Body of pancreas (tissue), 4 donors: ENCODE results near the gene ENDOD1. TPM values are rescaled to one million over a fixed set of nuclear protein-coding genes. Genes with fewer than 3 reads are reported as not detected.
A peak's percentile ranks its signal among the peaks of the same experiment; 100 is the strongest.

Experiments used
- ATAC-seq: fragments of 150-250 bp; one replicate; pipeline ENCODE4 v1.9.1; 2016
- DNase-seq, 4 donors: peaks; one replicate each; pipeline ENCODE4 v3.0.0-alpha.2; 2019
- H3K27ac ChIP-seq, 4 donors: fragments of 200-600 bp; sonication (generic); 1 replicate in 3 of 4; 2 replicates in 1 of 4; pipeline versions ENCODE4 v1.5.1 to v1.6.1; 2016 to 2019; ENCODE audit warnings: mild to moderate bottlenecking in 1 of 4, mixed read lengths in 1 of 4, moderate library complexity in 1 of 4
- H3K27me3 ChIP-seq, 2 donors: fragments of 200-600 bp; sonication (generic); one replicate each; pipeline ENCODE4 v1.6.0; 2016; ENCODE audit warnings: mild to moderate bottlenecking in 1 of 2
- H3K36me3 ChIP-seq, 2 donors: fragments of 200-600 bp; sonication (generic); replicated peaks in 1 of 2; 2 replicates each; pipeline ENCODE4 v1.5.1; 2016; ENCODE audit warnings: low read depth in 2 of 2; ENCODE audit not compliant: insufficient read depth in 1 of 2
- H3K4me1 ChIP-seq: fragments of 200-600 bp; sonication (generic); one replicate; pipeline ENCODE4 v1.6.0; 2016
- H3K4me3 ChIP-seq, 2 donors: fragments of 200-600 bp; sonication (generic); 1 replicate in 1 of 2; 2 replicates in 1 of 2; pipeline ENCODE4 v1.5.1; 2016 to 2019
- H3K9me3 ChIP-seq, 3 donors: fragments of 200-600 bp; sonication (generic); 1 replicate in 2 of 3; 2 replicates in 1 of 3; pipeline ENCODE4 v1.5.1; 2016
- POLR2A ChIP-seq, 3 donors: fragments of 450-650 bp; IDR thresholded peaks; one replicate each; pipeline ENCODE4 v1.6.1; 2016; ENCODE audit warnings: antibody characterized with exemption in 3 of 3, mild to moderate bottlenecking in 2 of 3
- WGBS, 2 donors: methylation state at CpG; one replicate each; pipeline ENCODE4 v1.1.5; 2017; 5-methylcytosine and 5-hydroxymethylcytosine counted together
- intact Hi-C: fragments of 100-400 bp; cut with DNase I; formaldehyde crosslinking; loops from one replicate; pipeline ENCODE4 v1.15.1; 2023
- total RNA-seq, 2 donors: library from RNA; depleted of rRNA; stranded (reverse); fragments of >200 nt; gene quantifications; one replicate each; pipeline ENCODE4 v1.1.0, GENCODE V29; 2016
- TF ChIP-seq, protein P1 (sequence below), 7 experiments: fragments of 450-650 bp in 4 of 7; fragments of 200-600 bp in 3 of 7; sonication (generic) in 3 of 7; IDR thresholded peaks; one replicate each; pipeline ENCODE4 v1.5.1; 2016 to 2019; ENCODE audit warnings: antibody characterized with exemption in 7 of 7

ENDOD1 gene
- total RNA-seq, 2 donors from 2014 or later: 8.6 to 13.7 TPM

DNA sequence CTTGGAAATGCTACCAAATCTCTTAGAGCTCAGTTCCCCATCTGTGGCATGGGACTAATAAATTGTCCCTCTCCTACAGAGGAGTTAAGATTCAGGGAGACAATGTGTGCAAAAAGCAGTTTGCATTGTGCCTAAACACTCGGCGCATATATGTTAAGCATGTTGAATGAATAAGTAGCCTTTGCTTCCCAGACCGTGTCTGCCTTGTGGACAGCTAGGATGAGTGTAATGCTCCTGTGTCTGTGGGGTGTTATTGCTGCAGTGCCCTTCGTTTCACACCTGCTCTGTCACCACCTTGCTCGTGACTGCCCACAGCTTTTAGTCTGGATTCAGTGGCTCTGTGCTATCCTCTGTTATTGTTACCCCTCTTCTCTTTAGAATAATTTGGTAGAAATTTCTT is 14.1 kb downstream of the ENDOD1 start:
- Histone ChIP-seq H3K27ac (no peak overlapping the region), H3K36me3 (no peaks in the 10 kb centered on the region), H3K27me3 (no peaks in the 10 kb centered on the region), H3K4me3 (no peak overlapping the region), H3K4me1 (no peaks in the 10 kb centered on the region), H3K9me3 (no peaks in the 10 kb centered on the region)
- intact Hi-C loops: no loop called here
- DNase-seq: no peak
- 88 to 89% methylated on average over 5 of the region's 5 CpGs for WGBS, 2 donors
- no peak for ATAC-seq
- TF ChIP-seq, protein P1, sequence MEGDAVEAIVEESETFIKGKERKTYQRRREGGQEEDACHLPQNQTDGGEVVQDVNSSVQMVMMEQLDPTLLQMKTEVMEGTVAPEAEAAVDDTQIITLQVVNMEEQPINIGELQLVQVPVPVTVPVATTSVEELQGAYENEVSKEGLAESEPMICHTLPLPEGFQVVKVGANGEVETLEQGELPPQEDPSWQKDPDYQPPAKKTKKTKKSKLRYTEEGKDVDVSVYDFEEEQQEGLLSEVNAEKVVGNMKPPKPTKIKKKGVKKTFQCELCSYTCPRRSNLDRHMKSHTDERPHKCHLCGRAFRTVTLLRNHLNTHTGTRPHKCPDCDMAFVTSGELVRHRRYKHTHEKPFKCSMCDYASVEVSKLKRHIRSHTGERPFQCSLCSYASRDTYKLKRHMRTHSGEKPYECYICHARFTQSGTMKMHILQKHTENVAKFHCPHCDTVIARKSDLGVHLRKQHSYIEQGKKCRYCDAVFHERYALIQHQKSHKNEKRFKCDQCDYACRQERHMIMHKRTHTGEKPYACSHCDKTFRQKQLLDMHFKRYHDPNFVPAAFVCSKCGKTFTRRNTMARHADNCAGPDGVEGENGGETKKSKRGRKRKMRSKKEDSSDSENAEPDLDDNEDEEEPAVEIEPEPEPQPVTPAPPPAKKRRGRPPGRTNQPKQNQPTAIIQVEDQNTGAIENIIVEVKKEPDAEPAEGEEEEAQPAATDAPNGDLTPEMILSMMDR (IDR thresholded peaks at IDR 0.05): no peak

DNA sequence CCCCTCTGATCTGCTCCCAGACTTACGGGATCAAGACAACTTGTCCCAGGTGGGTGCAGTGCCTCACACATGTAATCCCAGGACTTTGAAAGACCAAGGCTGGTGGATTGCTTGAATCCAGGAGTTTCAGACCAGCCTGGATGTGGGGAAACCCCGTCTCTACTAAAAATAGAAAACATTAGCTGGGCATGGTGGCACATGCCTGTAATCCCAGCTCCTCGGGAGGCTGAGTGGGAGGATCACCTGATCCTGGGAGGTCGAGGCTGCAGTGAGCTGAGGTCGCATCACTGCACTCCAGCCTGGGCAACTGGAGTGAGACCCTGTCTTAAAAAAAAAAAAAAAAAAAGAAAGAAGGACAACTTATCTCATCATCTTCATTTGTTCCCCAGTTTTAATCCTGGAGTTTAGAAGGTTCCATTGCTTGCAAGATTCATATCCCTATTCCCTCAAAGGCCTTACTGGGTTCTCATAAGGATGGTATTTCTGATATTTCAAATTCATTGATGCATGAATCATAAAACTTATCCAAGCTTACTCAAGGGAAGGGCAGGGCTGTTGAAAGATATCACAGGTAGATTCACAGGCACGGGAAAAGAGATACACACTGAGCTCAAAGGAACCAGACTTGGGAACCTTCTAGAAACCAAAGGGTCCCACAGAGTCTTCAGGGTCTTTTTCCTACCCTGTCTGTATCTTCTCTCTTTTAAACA is 14.6 kb downstream of the ENDOD1 start:
- Histone ChIP-seq H3K9me3 (no peaks in the 10 kb centered on the region), H3K27ac (no peak overlapping the region), H3K4me1 (no peaks in the 10 kb centered on the region), H3K36me3 (no peaks in the 10 kb centered on the region), H3K4me3 (no peak overlapping the region), H3K27me3 (no peaks in the 10 kb centered on the region)
- 83 to 85% methylated on average over 6 of the region's 6 CpGs for WGBS, 2 donors
- ATAC-seq: no peak
- no peak for DNase-seq
- TF ChIP-seq, protein P1 (IDR thresholded peaks at IDR 0.05): no peak
- TF ChIP-seq POLR2A (IDR thresholded peaks at IDR 0.05): no peak
- intact Hi-C loops: no loop called here

DNA sequence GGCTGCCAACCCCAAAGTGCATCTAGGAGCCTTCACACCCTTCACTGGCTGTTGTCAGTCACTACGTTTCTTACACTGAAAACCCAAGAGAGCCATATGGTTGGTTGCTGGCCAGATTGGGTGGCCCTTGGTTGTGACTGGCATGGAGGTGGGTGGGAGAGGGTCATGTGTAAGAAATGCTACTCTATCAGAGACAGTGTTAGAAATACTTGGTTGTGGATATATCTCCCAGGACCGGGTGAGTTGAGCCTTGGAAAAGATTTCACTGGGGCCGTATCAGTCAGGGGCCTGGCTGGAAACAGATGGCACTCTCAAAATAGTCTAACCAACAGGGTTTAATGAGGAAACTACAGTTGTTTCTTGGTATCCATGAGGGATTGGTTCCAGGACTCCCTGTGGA is 15.2 kb downstream of the ENDOD1 start:
- no peak for DNase-seq
- H3K9me3 ChIP-seq: no peaks in the 10 kb centered on the region
- no peaks in the 10 kb centered on the region for H3K36me3 ChIP-seq
- intact Hi-C loops: no loop called here
- no peaks in the 10 kb centered on the region for H3K27me3 ChIP-seq
- ATAC-seq: no peak
- TF ChIP-seq POLR2A (IDR thresholded peaks at IDR 0.05): no peak
- TF ChIP-seq, protein P1 (IDR thresholded peaks at IDR 0.05): no peak
- H3K27ac ChIP-seq: no peak overlapping the region
- 82 to 88% methylated on average over 3 of the region's 3 CpGs for WGBS, 2 donors
- no peak overlapping the region for H3K4me3 ChIP-seq
- no peaks in the 10 kb centered on the region for H3K4me1 ChIP-seq

DNA sequence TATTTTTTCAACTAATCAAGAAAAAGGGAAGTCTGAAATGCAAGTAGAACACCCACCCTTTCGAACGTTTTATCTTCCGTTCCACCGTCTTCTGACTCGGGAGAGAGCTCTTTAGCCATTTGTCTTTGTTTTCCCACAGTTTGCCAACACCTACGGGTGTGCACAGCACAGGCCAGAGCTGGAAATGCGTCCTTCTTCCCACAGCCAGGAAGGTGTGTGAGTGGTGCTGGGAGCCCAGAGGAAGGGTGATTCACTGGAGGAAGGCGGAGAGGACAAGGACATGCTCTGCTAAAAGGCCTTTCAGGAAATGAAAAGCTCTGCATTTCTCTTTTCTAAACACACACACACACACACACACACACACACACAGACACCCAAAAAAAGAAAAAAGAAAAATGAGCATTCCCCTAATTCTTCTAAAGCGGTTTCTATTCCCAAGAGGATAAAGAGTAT is 18.5 kb downstream of the ENDOD1 start:
- Histone ChIP-seq H3K4me1 (no peaks in the 10 kb centered on the region), H3K27me3 (no peaks in the 10 kb centered on the region), H3K27ac (peak overlapping the region in 2 of 4 donors; percentile 29 to 58), H3K9me3 (no peaks in the 10 kb centered on the region), H3K36me3 (no peaks in the 10 kb centered on the region), H3K4me3 (no peak overlapping the region)
- 46 to 78% methylated on average over 9 of the region's 9 CpGs for WGBS, 2 donors
- intact Hi-C loops: no loop called here
- peak; percentile 57 for ATAC-seq
- DNase-seq: peak in 2 of 4 donors; percentile 24 to 34
- no peak for TF ChIP-seq POLR2A (IDR thresholded peaks at IDR 0.05)
- TF ChIP-seq, protein P1 (IDR thresholded peaks at IDR 0.05): no peak
